HG02884 (cell line): ENCODE measurements around the gene SEC63.

ENCODE experiments used
- ATAC-seq: cut with Tn5 transposase; IDR thresholded peaks from one replicate; pipeline ENCODE4 v1.9.1; 2021; ENCODE audit warnings: mild to moderate bottlenecking, moderate library complexity; ENCODE audit not compliant: unreplicated experiment

The SEC63 gene

GRCh38 chr6:107820338-107821261 is 137.4 kb downstream of the SEC63 start:
- no peak for ATAC-seq

- ATAC-seq = no peak
These were observed 138.1 kb downstream of the SEC63 start for GRCh38 chr6:107819964-107820337.

GRCh38 chr6:107819217-107819616 is 138.8 kb downstream of the SEC63 start:
- ATAC-seq = no peak

GRCh38 chr6:107818272-107818671 is 139.7 kb downstream of the SEC63 start:
- no peak for ATAC-seq

GRCh38 chr6:107817784-107818183 is 140.2 kb downstream of the SEC63 start:
- no peak for ATAC-seq
